NT2/D1 (cell line): Measurements from ENCODE around the gene INPP4A.

Experiments used
- DNase-seq: peaks from one replicate; pipeline ENCODE4 v3.0.0-alpha.2; 2011; ENCODE audit warnings: low read depth, low spot score
- H3K27me3 ChIP-seq: 2 replicates; pipeline ENCODE4 v1.6.0; 2011; ENCODE audit warnings: mild to moderate bottlenecking; ENCODE audit not compliant: insufficient read length, insufficient read depth
- H3K36me3 ChIP-seq: 2 replicates; pipeline ENCODE4 v1.6.1; 2011; ENCODE audit warnings: mild to moderate bottlenecking, low read length, mixed read lengths; ENCODE audit not compliant: insufficient read depth, insufficient read length
- H3K4me1 ChIP-seq: 2 replicates; pipeline ENCODE4 v1.5.1; 2011; ENCODE audit not compliant: insufficient read depth, insufficient read length
- H3K4me3 ChIP-seq: 2 replicates; pipeline ENCODE4 v1.5.1; 2011; ENCODE audit warnings: low read depth; ENCODE audit not compliant: insufficient read length
- H3K9ac ChIP-seq: 2 replicates; pipeline ENCODE4 v1.6.0; 2011; ENCODE audit warnings: low read depth; ENCODE audit not compliant: insufficient read length
- H3K9me3 ChIP-seq: 2 replicates; pipeline ENCODE4 v1.5.1; 2011; ENCODE audit warnings: mild to moderate bottlenecking, low read length; ENCODE audit not compliant: insufficient read depth
- SUZ12 ChIP-seq: IDR thresholded peaks from 2 replicates; pipeline ENCODE4 v1.6.1; 2011; ENCODE audit not compliant: insufficient read length, insufficient read depth; ENCODE audit errors: extremely low read depth
- YY1 ChIP-seq: IDR thresholded peaks from 2 replicates; pipeline ENCODE4 v1.6.1; 2011; ENCODE audit not compliant: insufficient read length, insufficient read depth
- ZNF274 ChIP-seq: IDR thresholded peaks from 2 replicates; pipeline ENCODE4 v1.6.1; 2011; ENCODE audit warnings: mild to moderate bottlenecking, low read depth, low read length

Gene INPP4A

GRCh38 chr2:98548920-98549818, 104.5 kb downstream of the INPP4A start:
- Histone ChIP-seq H3K27me3 (no peaks in the 10 kb centered on the region), H3K4me1 (no peaks in the 10 kb centered on the region), H3K9ac (no peak overlapping the region), H3K9me3 (no peaks in the 10 kb centered on the region), H3K4me3 (no peak overlapping the region), H3K36me3 (peaks cover 86% of the 10 kb centered on the region)
- no peak for DNase-seq
- TF ChIP-seq SUZ12: no peak
- TF ChIP-seq YY1: no peak
- no peak for TF ChIP-seq ZNF274

GRCh38 chr2:98550165-98550564, 105.5 kb downstream of the INPP4A start:
- TF ChIP-seq ZNF274: no peak
- no peak for TF ChIP-seq YY1
- TF ChIP-seq SUZ12: no peak
- DNase-seq: no peak
- Histone ChIP-seq H3K4me1 (no peaks in the 10 kb centered on the region), H3K36me3 (peaks cover 88% of the 10 kb centered on the region), H3K27me3 (no peaks in the 10 kb centered on the region), H3K4me3 (no peak overlapping the region), H3K9me3 (no peaks in the 10 kb centered on the region), H3K9ac (no peak overlapping the region)

GRCh38 chr2:98551316-98551715, 106.7 kb downstream of the INPP4A start:
- DNase-seq: no peak
- TF ChIP-seq ZNF274 (no peak), SUZ12 (no peak), YY1 (no peak)
- H3K36me3 ChIP-seq: peaks cover 88% of the 10 kb centered on the region
- H3K9ac ChIP-seq: no peak overlapping the region
- H3K4me3 ChIP-seq: no peak overlapping the region
- no peaks in the 10 kb centered on the region for H3K27me3 ChIP-seq
- H3K4me1 ChIP-seq: no peaks in the 10 kb centered on the region
- H3K9me3 ChIP-seq: no peaks in the 10 kb centered on the region

- Histone ChIP-seq H3K27me3 (no peaks in the 10 kb centered on the region), H3K9ac (no peak overlapping the region), H3K9me3 (no peaks in the 10 kb centered on the region), H3K4me1 (no peaks in the 10 kb centered on the region), H3K4me3 (no peak overlapping the region), H3K36me3 (peaks cover 87% of the 10 kb centered on the region)
- TF ChIP-seq YY1 (no peak), ZNF274 (no peak), SUZ12 (no peak)
- no peak for DNase-seq
Observed at GRCh38 chr2:98552499-98553179, 108.0 kb downstream of the INPP4A start.

GRCh38 chr2:98554116-98554861, 109.6 kb downstream of the INPP4A start:
- Histone ChIP-seq H3K4me3 (no peak overlapping the region), H3K9ac (no peak overlapping the region), H3K36me3 (peaks cover 92% of the 10 kb centered on the region), H3K27me3 (no peaks in the 10 kb centered on the region), H3K9me3 (no peaks in the 10 kb centered on the region), H3K4me1 (no peaks in the 10 kb centered on the region)
- no peak for DNase-seq
- no peak for TF ChIP-seq SUZ12
- TF ChIP-seq YY1: no peak
- no peak for TF ChIP-seq ZNF274

GRCh38 chr2:98555696-98556095, 111.0 kb downstream of the INPP4A start:
- Histone ChIP-seq H3K4me1 (no peaks in the 10 kb centered on the region), H3K9me3 (no peaks in the 10 kb centered on the region), H3K27me3 (no peaks in the 10 kb centered on the region), H3K9ac (no peak overlapping the region), H3K4me3 (no peak overlapping the region), H3K36me3 (peaks cover 92% of the 10 kb centered on the region)
- TF ChIP-seq YY1 (no peak), SUZ12 (no peak), ZNF274 (no peak)
- DNase-seq: no peak
